Iris pigment epithelial cell (primary cell): ENCODE results near the gene VN1R2.
"Not testable (repeated sequence)": the region's sequence is repeated elsewhere in the genome, so short reads cannot be mapped to it uniquely, and the experiment has no call there.

ENCODE experiments used
- DNase-seq: peaks from one replicate; pipeline ENCODE4 v3.0.0-alpha.2; 2011; ENCODE audit warnings: low read depth

VN1R2 gene, protein sequence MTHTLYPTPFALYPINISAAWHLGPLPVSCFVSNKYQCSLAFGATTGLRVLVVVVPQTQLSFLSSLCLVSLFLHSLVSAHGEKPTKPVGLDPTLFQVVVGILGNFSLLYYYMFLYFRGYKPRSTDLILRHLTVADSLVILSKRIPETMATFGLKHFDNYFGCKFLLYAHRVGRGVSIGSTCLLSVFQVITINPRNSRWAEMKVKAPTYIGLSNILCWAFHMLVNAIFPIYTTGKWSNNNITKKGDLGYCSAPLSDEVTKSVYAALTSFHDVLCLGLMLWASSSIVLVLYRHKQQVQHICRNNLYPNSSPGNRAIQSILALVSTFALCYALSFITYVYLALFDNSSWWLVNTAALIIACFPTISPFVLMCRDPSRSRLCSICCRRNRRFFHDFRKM

GRCh38 chr19:53257715-53258342, at the start of gene VN1R2:
TSS of gene VN1R2 (plus strand) at chr19:53258292. CDS start at chr19:53258376, 84 bp downstream.
- DNase-seq: not testable (repeated sequence)

DNA sequence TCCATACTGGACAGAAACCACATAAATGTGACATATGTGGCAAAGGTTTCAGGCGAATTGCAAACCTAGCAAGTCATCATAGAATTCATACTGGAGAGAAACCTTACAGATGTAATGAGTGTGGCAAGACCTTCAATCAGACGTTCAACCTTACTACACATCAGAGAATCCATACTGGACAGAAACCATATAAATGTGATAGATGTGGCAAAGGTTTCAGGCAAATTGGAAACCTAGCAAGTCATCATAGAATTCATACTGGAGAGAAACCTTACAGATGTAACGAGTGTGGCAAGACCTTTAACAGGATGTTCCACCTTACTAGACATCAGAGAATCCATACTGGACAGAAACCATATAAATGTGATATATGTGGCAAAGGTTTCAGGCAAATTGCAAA, 46.5 kb upstream of the VN1R2 start:
- DNase-seq: not testable (repeated sequence)

DNA sequence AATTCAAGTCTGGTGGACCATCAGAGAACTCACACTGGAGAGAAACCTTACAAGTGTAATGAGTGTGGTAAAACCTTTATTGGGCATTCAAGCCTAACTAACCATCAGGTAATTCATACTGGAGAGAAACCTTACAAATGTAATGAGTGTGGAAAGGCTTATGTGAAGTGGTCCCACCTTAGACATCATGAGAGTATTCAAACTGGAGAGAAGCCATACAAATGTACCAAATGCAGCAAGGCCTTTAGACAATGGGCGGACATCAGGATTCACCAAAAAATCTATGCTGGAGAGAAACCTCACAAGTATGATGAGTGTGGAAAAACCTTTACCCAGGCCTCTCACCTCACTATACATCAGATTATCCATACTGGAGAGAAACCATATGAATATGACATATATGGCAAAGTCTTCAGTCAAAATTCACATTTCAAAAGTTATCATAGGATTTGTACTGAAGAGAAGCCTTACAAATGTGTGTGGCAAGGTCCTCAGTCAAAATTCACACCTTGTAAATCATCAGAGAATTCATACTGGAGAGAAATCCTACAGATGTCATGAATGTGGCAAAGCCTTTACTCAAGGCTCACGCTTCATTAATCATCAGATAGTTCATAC, 45.3 kb upstream of the VN1R2 start:
- no peak for DNase-seq

- not testable (repeated sequence) for DNase-seq
Observed at GRCh38 chr19:53222716-53223115, 35.4 kb upstream of the VN1R2 start.

- DNase-seq: no peak
Observed at GRCh38 chr19:53224606-53225005, 33.5 kb upstream of the VN1R2 start.

GRCh38 chr19:53237114-53237777, 20.8 kb upstream of the VN1R2 start:
- no peak for DNase-seq

GRCh38 chr19:53246498-53246897, 11.6 kb upstream of the VN1R2 start:
- no peak for DNase-seq

DNA sequence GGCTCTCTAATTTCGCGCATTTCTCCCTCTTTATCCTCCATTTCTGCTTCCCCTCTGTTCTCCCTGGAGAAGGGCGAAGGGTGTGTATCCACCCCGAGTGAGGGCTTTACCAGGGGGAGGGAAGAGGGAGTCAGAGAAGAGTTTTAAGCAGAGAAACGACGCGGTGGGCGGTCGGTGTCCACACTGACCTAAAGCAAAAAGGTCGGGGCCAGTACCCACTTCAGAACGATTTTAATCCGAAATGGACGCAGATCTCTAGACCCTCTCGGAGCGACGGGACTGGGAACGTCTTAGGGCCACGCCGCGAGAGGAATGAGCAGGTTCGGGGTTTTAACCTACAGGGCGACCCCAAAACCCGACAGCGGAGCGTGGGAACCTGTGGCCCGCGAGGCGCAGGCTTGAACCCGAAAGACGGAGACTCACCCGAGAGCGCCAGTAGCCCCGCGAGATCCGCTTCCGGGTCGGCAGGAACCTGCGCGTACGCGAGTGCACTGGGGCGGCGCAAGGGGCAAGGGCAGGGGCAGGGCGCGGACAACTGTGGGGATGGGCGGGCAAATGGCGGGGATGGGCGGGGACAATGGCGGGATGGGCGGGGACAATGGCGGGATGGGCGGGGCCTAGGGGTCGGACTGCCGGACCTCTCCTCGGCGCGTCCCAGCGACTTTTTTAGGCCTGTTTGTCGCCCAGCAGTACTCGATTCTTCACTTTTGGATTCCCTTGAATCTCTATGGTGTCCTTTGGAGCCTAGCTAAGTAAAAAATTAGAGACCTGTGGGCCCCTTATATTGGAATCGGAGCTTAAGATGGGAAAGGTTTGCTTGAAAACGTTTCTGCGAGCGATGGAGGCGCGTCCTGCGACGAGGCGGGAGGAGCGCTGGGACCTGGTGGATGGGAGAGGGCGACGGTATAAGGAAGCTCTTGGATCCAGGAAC, 3.4 kb upstream of the VN1R2 start, which contains the start of gene ZNF677:
Gene ZNF677, minus strand, starts transcription at position 463 of the 931 bp plus-strand sequence. CDS start 3,323 bp downstream, outside the sequence.
- peak; percentile 93 for DNase-seq

GRCh38 chr19:53267623-53268022, 9.5 kb downstream of the VN1R2 start, which contains the start of gene VN1R4:
TSS of gene VN1R4 (minus strand) at chr19:53267723. CDS start at chr19:53267665, 58 bp downstream.
- DNase-seq: not testable (repeated sequence)

- DNase-seq: not testable (repeated sequence)
Observed at GRCh38 chr19:53269861-53270260, 11.8 kb downstream of the VN1R2 start.

- DNase-seq: no peak
Observed at GRCh38 chr19:53272044-53272443, 14.0 kb downstream of the VN1R2 start.

GRCh38 chr19:53275480-53275879, 17.4 kb downstream of the VN1R2 start:
- no peak for DNase-seq

DNA sequence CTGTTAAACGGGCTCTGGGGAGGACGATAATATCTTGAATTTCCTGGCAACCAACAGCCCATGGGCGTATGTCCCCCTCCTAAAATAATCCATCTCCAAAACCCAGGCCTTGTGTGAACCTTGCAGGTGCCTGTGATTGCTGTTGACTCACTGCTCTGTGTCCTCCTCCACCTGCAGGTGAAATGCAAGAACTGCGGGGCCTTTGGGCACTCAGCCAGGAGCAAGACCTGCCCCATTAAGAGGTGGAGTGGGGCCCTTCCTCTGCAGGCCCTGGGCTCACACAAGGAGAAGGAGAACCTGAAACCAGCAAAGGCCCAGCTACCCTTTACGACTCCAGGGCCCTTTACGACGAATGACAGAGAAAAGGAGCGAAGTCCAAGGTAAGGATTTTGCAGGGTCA, 23.9 kb downstream of the VN1R2 start:
- DNase-seq: not testable (repeated sequence)

- no peak for DNase-seq
Observed at GRCh38 chr19:53285087-53285486, 27.0 kb downstream of the VN1R2 start.

- no peak for DNase-seq
Observed at GRCh38 chr19:53290758-53291549, 32.9 kb downstream of the VN1R2 start.

DNA sequence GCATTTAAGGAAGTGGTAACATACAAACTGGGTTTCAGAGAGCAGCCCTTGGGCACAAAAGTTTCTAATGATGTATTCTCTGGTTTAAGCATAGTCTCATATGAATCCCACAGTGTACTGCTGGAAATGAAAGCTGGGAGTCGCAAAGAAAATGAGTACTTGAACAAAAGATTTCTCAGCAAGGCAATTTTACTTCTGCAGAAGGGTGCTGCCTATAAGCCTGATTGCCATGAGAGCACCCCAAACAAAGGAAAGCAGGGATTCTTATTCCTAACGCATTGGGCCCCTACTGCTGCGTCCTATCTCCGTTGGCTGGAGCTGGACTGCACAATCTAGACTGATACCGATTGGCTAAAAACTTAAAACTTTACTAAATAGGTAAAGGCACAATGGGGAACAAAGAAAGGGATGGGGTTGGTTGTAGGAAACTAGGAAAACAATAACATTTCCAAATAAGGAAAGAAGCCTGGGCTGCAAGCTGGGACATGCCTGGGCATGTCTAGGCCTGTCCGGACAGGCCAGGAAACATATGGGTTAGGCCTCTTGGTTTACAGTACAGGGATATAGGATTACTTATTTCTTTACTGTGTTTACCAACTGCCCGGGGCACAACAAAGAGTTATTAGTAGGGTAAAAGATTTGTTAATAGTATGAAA, 36.8 kb downstream of the VN1R2 start:
- no peak for DNase-seq

DNA sequence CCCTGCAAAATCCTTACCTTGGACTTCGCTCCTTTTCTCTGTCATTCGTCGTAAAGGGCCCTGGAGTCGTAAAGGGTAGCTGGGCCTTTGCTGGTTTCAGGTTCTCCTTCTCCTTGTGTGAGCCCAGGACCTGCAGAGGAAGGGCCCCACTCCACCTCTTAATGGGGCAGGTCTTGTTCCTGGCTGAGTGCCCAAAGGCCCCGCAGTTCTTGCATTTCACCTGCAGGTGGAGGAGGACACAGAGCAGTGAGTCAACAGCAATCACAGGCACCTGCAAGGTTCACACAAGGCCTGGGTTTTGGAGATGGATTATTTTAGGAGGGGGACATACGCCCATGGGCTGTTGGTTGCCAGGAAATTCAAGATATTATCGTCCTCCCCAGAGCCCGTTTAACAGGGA, 43.2 kb downstream of the VN1R2 start:
- DNase-seq: not testable (repeated sequence)

DNA sequence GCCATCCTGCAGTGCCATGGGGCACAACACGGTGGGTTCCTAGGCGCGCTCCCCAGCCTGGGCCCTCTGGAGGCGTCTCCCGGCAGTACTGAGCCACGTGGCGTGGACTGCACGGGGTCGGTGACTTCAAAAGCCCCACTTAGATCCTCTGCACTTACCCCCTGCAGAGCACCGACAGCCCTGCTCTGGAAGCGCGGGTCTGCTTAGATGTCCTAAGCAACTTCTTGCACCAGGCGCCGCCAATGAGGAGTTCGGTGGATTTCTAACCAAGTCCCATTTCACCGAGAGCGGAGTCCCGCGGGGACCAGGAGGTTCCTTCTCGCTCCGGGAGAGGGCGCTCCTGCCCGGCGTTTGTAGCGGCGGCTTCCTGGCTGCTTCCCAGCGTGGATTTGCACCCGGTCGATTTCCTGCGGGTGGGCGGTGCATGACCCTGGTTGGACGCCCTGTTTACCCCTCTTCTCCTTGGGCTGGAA, 50.3 kb downstream of the VN1R2 start:
- peak; percentile 41 for DNase-seq
